Uterus (tissue), 2 donors: Measurements from ENCODE around the gene COA1.

Experiments
- CTCF ChIP-seq, 4 experiments: fragments of 200-600 bp in 2 of 4; fragments of 450-650 bp in 2 of 4; sonication (generic) in 2 of 4; IDR thresholded peaks; one replicate each; pipeline ENCODE4 v1.5.1; 2016 to 2019; ENCODE audit warnings: antibody characterized with exemption in 4 of 4, mild to moderate bottlenecking in 2 of 4, moderate library complexity in 1 of 4
- POLR2A ChIP-seq, 2 donors: fragments of 450-650 bp; IDR thresholded peaks; one replicate each; pipeline ENCODE4 v1.6.1; 2016; ENCODE audit warnings: antibody characterized with exemption in 2 of 2, mild to moderate bottlenecking in 1 of 2, moderate library complexity in 1 of 2

- no peak for TF ChIP-seq CTCF (IDR thresholded peaks at IDR 0.05)
- no peak for TF ChIP-seq POLR2A (IDR thresholded peaks at IDR 0.05)
Measured at GRCh38 chr7:43697690-43698089, 31.6 kb downstream of the COA1 start.
